Stimulated activated CD4-positive, alpha-beta T cell treated with anti-CD3 and anti-CD28 coated beads, TNF-alpha, amount 100 ng/mL, for 24 hours (primary cell): ENCODE data around the gene TRPM3.
"Not testable (repeated sequence)": the region's sequence is repeated elsewhere in the genome, so short reads cannot be mapped to it uniquely, and the experiment has no call there.

Experiments used
- DNase-seq, 3 experiments: peaks; one replicate each; pipeline ENCODE4 v3.0.0-alpha.2; 2020; ENCODE audit warnings: low read depth in 3 of 3

The TRPM3 gene

DNA sequence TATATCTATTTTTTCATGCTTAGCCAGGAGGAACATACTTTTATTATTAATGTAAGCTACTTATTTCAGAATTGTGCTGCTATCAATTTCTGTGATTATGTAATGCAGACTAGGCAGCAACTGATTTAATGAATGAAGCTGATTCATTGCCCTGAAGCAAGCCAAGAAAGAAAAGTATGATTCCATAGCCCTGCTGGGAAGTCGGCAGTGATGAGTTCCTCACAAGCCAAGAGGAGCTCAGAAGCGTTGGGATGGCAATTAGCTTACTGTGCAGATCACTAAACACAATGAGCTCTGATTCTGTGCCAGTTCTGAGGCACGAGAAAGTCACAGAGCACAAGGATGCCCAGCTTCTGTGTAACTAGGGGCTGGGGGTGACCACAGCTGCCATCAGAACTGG lies 452.7 kb downstream of the TRPM3 start:
- no peak for DNase-seq

DNA sequence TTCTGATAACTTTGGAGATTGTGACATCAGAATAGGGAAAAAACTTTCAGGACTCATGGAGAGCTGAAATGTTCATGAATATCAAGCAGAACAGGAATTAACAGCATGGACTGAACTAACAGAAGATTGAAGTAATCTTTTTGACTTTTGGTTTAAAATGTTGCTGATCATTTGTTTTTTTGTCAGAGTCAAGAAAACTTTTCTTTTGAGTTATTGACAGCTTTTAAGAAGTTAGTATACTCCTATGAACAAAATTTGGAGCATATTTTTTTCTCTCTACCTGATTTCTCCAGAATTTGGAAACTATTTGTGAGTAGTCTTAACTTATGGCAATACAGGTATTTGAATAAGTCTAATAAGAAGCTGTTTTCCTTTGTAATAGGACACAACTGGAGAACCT lies 462.7 kb downstream of the TRPM3 start:
- DNase-seq = no peak

DNA sequence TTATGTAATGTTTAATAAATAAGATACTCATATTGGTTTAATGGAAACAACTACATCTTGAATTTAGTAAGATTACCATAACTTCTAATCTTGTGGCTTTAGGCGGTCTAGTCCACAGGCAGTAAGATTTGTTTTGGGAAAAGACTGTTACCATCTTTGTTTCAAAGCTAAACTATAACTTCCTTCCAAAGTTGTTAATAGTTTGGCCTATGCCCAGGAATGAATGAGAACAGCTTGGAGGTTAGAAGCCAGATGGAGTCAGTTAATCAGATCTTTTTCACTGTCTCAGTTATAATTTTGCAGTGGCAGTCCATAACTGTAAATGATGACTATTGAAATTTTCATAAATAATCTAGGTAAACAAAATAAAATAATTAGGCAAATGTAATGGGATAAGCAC lies 465.1 kb downstream of the TRPM3 start:
- no peak for DNase-seq

DNA sequence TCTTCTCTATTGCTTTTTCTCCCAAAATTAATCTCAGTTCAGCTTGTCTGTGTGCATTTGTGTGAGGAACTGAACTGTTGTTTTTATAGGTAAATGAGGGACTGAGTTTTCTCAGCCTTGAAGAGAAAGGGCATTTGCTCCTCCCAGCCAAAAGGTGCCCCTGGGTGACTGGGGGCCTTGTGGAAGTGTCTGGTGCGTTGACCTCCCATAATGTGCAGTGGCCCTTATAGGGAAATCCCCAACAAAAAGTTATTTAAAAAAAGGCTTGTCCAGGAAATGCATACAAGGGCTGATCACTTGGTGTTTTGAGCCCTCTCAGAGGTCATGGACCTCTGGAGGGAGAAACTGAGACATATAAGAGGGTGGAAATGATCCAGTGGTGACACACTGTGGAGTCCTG lies 467.3 kb downstream of the TRPM3 start:
- no peak for DNase-seq

DNA sequence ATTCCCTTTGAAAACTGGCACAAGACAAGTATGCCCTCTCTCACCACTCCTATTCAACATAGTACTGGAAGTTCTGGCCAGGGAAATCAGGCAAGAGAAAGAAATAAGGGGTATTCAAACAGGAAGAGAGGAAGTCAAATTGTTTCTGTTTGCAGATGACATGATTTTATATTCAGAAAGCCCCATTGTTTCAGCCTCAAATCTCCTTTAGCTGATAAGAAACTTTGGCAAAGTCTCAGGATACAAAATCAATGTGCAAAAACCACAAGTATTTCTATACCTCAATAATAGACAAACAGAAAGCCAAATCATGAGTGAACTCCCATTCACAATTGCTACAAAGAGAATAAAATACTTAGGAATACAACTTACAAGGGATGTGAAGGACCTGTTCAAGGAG lies 476.8 kb downstream of the TRPM3 start:
- not testable (repeated sequence) for DNase-seq

DNA sequence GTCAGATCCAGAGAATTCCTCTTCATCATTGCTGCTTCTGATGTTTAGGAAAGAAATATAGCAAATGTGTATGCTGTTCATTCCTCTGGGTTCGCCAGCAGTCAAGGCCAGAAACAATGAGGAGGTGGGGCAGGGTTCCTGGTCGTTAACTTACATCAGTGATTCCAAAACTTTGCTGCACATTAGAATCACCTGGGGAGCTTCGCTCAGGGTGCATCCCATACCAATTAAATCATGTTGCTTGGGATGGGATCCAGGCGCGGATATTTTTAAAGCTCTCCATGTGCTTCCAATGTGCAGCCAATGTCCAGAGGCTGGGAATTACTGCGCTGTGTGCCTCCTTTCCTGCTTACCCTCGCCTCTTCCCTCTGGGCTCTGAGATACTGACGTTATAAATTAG lies 479.1 kb downstream of the TRPM3 start:
- no peak for DNase-seq

DNA sequence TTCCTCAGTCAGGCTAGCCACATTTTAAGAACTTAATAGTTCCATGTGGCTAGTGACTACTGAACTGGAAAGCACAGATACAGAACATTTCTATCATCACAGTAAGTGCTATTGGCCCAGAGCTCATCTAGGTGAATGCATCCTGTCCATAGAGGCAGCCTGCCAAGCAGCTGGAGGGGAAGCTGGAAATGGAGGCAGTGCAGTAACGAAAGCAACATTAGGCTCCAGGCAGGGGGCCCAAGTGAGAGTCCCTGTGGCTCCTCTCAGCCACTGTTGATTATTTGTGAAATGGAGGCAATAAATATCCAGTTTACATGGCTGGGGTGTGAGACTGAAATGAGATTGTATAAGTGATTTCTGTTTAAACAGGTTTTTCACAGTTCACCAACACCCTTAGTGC lies 479.8 kb downstream of the TRPM3 start:
- no peak for DNase-seq

DNA sequence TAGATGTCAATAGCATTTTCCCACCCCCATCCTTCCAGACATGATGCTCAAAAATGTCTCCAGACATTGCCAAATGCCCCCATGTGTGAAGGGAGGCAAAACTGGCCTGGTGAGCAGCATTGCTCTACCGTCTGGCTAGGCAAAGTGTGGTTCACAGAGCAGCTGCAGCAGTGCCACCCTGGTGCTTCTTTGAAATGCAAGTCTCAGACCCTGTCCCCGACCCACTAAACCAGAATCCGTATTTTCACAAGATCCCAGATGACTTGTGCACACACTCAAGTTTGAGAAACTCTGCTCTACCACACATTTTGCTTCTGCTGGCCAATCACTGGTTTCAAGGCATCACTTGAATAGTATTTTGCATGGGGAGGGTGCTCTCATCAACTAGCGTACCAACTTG lies 480.4 kb downstream of the TRPM3 start:
- no peak for DNase-seq

DNA sequence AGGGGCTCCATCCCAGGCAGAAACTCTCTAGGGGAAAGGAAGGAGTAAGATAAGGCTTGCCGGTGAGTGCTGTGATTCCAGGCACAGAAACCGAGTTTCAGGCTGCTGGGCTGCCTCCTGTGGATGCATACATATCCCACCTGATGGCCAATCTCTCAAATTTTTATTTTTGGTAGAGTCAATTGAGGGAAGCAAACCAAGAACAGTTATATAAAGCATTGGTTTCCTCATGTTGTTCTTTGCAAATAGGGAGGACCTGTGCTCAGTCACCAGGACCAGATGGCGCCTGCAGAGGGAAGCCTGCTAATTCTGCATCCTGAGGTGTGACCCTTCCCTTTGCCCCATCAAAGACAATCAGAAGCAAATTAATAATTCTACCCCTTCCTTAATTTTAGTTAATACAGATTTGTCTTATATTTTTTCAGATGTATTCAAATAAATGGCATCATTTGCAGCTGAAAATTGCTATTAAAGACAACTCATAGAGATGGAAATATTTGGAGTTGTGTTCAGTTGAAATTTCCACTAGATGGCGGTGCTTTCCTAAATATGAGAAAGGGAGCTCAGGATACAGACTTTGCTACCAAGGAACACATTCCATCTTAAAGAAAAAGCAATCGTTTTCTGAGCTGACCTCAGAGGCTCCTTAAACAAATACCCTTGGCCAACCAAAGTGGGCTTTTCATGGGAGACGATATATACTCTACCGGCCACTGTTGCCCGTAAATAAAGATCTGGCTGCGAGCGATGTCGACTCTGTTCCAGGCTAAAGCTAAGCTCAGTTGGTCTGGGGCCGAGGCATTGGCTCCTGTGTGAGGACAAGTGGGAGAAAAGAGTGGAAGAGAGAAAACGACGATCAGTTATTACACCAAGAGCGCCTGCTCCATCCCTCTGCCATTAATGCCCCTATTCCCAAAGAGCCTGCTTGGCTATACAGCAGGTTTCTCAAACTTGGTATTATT lies 481.3 kb downstream of the TRPM3 start:
- no peak for DNase-seq

DNA sequence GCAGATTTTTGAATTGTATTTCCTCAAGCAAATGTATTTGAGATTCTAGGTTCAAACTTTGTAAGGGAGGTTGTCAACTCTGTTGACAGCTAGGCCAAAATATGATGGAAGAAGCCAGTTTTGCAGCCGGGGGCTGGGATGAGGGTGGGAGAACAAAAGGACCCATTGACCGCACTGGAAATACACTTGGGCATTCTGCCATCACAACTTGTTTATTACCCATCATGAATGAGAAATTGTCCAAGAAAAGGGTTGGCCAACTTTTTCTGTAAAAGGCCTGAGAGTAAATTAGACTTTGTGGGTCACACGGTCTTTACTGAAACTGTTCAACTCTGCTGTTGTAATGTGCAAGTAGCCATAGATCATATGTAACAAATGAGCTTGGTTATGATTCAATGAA lies 485.6 kb downstream of the TRPM3 start:
- no peak for DNase-seq

DNA sequence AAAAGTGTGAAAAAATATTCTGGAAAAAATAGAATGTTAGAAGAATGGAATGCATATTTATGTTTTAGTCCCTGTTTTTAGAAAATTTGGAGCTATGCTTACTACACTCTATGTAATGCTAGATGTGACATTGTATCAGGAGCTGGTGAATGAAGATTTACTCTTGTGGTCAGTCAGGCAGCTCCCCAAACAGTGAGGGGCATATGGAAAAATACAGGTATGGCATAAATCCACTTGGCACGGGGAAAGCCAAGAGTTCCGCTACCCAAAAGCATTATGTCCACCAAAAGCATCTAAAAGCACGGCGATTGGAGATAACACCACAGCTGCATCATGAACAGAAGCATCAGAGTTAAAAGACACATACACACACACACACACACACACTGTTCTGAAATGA lies 486.7 kb downstream of the TRPM3 start:
- DNase-seq = no peak

DNA sequence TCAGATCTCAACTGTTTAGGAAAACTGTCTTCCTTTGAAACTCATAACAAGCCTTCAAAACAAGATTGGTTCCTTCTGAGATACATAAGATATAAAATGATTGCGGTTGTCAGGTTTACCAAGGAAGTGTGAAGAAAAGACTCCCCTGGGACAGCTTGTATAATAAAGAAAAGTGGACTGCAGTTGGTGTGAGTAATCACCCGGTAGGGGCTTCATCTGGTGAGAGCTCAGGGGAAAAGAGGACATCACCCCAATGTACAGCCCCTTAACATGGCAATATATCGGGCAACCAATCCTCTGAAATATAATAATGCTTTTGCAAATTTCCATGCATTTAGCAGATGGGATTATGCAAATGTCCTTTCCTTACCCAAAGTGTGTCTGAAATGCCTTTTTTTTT lies 490.4 kb downstream of the TRPM3 start:
- DNase-seq = no peak

DNA sequence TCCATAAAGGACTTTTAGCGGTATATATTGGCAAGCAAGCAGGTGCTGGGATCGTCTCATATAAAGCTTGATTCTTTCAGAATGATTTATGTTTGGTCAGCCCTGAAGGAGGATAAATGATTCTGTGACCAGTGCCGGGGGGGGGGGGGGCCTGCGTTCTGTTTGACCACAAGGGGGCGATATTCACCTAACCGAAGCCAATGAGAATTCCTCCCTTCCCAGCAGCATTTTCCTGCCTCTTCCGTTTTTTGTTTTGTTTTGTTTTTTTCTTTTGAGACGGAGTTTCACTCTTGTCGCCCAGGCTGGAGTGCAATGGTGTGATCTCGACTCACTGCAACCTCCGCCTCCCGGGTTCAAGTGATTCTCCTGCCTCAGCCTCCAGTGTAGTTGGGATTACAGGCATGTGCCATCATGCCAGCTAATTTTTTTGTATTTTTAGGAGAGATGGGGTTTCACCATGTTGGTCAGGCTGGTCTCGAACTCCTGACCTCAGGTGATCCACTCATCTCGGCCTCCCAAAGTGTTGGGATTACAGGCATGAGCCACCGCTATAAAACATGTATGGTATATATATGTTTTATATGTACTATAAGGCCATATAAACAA lies 492.2 kb downstream of the TRPM3 start:
- not testable (repeated sequence) for DNase-seq

DNA sequence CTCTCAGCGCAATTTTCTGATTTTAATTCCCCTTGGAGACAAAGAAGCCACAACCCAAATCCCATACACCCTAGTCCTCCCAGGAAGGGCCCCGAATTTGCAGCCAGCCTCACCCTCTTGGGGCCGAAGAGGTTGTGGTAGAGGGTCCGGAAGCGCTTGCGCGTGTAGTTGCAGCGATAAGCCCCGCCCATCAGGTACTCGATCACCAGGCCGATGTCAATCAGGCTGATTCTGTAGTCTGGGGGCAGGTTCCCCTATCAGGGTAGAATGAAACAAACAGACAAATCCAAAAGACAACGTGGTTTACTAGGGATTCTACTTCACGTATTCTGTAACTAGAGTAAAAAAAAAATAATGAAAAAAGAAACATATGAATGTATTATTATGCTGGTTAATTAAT lies 496.3 kb downstream of the TRPM3 start:
- no peak for DNase-seq

DNA sequence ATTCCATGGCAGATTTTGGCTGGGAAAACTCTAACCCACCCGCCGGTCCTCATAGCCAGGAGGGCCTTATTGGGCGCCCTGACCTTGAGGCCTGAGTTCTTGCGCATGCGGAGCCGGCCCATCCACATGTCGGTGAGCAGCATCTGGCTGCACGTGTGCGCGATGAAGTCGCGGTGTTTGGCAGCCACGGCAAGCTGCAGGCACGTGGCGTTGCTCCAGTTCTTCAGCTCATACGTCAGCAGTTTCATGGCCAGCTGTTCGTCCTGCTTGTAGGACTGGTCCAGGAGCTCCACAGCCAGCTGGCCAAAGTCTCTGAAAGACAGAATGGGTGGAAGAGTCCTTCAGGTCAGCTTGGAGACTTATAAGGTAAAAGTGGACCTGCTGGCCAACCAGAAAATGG lies 502.6 kb downstream of the TRPM3 start:
- DNase-seq = no peak

DNA sequence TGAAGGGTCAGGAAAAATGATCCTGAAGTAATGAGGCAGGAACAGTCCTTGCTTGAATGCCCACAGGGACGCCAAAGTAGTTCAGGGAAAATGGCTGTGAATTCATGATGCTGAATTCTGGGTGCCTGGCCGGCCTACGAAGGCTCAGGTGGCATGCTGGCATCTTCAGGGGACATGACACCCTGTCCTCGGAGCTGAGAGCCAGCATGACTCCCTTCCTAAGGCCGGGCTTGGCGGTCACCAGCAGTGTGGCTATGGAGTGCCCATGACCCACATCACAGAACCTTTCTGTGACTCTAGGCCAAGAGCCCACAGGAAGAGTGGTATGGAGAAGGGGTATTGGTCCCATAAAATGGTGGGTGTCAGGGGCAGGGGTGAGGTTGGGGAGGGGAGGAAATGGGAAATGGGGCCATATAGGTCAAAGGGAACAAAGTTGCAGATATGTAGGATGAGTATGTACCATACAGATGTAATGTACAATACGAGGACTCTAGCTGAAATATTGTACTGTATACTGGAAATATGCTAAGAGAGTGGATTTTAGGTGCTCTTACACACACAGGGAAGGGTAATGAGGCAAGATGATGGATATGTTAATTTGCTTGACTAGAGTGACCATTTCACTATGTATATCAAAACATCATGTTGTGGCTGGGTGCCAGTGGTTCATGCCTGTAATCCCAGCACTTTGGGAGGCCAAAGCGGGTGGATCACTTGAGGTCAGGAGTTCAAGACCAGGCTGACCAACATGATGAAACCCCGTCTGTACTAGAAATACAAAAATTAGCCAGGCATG lies 504.2 kb downstream of the TRPM3 start:
- DNase-seq = no peak

DNA sequence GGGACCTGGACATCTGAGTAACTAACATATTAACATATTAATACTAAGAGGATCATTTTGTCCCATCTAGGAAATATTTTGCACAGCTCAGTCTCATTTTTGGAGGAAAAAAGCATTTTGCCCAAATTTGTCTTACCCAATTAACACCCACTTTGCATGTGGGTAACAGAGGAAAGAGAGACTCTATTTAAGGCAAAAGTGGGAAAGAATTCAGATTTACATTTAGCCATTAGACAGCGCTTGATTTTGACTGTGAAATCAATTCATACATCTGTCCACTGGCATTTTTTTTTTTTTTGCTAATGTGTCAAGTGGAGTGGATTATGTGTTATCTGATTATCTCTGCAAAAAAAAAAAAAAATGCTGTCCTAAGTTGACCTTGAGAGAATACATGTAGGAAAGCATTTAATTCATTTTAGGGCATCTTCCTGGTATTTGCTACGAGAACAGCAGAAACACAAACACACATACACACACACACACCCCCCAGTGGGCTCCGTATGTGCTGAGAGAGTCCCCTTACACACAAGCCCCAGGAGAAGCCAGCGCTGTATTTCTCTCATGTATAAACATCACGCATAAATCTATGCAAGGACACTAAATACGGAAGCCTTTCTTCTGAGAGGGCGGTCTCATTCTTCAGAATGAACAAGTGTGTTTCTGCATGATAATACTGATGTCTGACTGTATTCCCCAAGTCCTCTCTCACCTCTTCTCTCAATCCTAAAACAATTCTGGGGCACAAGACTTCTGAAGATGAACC lies 505.0 kb downstream of the TRPM3 start:
- DNase-seq = no peak

DNA sequence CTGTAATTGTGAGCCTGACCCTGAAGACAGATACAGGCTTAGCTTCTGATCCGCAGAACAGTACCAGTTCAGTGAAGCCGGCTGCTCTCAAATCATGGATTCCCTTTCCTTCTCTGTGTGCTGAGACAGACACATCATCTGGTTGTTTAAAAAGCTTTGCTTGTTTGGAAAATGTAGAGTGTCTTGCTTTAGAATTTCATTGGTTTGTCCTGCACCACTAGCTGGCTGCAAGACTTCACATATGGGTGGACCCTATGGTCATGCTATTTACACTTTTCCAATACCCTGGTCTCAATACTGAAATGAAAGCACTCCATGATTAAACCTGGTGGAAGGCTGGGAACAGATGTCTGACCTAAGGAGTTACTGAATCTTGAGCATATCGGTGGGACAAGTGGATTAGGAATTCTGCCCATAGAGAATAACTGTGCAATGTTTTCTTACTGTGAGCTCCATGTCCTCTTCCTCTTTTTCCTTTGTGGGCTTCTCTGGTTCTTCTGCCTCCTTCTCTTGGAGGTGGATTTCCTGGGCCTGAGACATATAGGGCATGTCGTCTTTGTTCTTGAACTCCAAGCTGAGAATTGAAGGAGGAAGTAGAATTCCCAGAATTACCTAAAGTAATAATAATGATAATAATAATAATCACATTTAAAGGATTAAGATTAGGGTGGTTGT lies 505.8 kb downstream of the TRPM3 start:
- no peak for DNase-seq

DNA sequence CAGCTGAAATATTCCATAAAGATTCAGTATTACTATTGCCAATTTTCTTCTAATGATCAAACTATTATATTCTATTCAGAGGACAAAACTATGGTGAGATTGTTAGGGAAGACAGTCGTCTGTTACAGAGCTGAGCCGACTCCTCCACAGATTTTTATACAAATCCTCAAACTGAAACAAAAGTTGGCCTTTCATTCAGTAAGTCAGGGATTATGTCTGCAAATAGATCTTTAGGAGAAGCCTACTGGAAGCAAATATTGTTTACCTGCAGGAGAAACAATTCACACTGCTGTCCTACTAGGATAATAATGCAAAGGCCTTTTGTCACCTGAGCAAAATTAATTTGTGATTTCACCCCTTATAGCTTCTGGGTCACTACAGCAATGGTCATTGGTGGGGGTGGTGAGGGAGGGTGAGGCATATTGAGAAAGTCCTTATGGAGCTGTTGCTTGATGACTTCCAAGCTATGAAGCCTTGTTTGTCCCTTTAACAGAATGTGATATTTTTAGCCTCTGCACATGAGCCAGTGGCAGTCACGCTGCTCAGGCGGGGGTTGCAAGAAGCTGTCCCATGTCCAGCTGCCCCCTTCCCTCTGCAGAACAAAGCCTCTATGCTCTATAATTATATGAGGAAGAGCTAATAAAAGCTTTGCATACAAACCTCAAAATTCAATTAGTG lies 506.5 kb downstream of the TRPM3 start:
- no peak for DNase-seq

DNA sequence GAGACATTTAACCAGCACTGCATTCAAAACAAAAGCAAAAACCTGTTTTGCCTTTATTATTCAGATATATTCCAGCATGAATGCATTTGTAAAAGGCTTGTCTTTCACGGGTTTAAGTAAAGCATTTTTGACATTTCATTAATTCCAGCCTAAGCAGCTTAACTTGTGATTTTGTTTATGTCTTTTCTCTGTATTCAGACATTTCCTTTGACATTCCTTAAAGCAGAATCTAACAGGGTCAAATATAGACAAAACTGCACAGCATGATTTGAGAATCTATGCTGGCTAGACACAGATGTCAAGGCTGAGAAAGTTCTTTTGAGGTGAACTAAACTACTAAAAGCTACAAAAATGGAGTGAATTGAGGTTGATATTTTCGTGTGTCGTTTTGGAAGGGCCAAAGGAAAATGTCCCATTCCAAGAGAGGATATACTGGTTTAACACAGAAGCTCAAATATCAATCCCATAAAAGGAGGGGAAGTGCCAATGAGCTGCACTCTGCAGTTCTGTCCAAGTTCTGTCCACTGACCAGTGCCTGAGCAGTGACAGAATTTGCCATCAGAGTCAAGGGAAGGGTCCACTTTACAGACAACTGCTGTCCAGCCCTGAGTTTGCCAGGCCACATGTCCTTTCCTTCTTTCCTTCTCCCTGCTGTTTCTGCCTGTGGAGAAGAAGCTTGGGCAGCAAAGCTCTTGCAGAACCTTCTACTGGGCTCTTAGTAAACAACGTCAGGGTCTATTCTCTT lies 508.2 kb downstream of the TRPM3 start:
- no peak for DNase-seq
